ENCODE results near the gene SPTLC2.

DNA sequence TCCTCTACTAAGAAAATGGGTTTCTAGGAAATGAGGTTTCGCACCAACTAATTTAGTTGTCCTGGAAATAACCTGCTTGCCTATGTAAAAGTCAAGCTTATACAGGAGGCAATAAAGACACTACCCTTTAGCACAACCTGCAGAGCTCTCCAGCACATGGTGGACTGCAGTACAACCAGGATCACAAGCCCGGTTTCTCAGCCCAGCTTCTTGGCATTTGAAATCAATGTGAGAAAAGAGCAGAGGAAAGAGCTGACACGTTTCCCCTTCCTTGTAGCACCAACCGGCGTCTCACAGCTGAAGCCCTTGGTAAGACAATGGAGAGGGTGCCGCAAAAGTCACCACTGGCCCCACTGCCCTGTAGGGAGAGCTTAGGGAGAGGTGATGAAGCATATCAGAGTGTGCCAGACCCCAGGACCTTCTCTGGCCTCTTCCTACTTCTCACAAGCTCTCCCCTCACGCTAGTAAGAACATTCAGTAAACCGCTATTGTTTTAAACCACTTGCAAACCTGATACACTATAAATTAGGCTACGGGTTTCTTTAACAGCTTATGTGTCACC, 8.6 kb downstream of the SPTLC2 start:
- TF ChIP-seq, protein P1, sequence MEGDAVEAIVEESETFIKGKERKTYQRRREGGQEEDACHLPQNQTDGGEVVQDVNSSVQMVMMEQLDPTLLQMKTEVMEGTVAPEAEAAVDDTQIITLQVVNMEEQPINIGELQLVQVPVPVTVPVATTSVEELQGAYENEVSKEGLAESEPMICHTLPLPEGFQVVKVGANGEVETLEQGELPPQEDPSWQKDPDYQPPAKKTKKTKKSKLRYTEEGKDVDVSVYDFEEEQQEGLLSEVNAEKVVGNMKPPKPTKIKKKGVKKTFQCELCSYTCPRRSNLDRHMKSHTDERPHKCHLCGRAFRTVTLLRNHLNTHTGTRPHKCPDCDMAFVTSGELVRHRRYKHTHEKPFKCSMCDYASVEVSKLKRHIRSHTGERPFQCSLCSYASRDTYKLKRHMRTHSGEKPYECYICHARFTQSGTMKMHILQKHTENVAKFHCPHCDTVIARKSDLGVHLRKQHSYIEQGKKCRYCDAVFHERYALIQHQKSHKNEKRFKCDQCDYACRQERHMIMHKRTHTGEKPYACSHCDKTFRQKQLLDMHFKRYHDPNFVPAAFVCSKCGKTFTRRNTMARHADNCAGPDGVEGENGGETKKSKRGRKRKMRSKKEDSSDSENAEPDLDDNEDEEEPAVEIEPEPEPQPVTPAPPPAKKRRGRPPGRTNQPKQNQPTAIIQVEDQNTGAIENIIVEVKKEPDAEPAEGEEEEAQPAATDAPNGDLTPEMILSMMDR (IDR thresholded peaks at IDR 0.05): no peak
- no peak for TF ChIP-seq EZH2phosphoT487 (IDR thresholded peaks at IDR 0.05)
- no peak for TF ChIP-seq EZH2 (IDR thresholded peaks at IDR 0.05)
